Loucy (cell line): ENCODE results near the gene IER3.
A peak's percentile ranks its signal among the peaks of the same experiment; 100 is the strongest.

Source experiments
- H2AFZ ChIP-seq: fragments of 200-600 bp; sonication (generic); 2 replicates; pipeline ENCODE4 v1.6.0; 2016; ENCODE audit warnings: antibody characterized with exemption, mild to moderate bottlenecking, low read length, moderate library complexity
- H3F3A ChIP-seq: fragments of 200-600 bp; 2 replicates; pipeline ENCODE4 v1.6.0; 2016; ENCODE audit warnings: antibody characterized with exemption, low read depth, mild to moderate bottlenecking
- H3K27me3 ChIP-seq: fragments of 200-600 bp; sonication (generic); 2 replicates; pipeline ENCODE4 v1.6.1; 2014; ENCODE audit warnings: low read length, mild to moderate bottlenecking; ENCODE audit not compliant: insufficient read depth, poor library complexity, severe bottlenecking
- H3K36me3 ChIP-seq: fragments of 200-600 bp; sonication (generic); 2 replicates; pipeline ENCODE4 v1.6.1; 2016; ENCODE audit warnings: low read length; ENCODE audit not compliant: insufficient read depth
- H3K4me1 ChIP-seq: fragments of 200-600 bp; sonication (generic); 2 replicates; pipeline ENCODE4 v1.5.1; 2014; ENCODE audit warnings: low read length, mild to moderate bottlenecking; ENCODE audit not compliant: insufficient read depth, poor library complexity, severe bottlenecking
- H3K4me2 ChIP-seq: fragments of 200-600 bp; sonication (generic); 2 replicates; pipeline ENCODE4 v1.6.0; 2014; ENCODE audit warnings: antibody characterized with exemption, low read length, low read depth, mild to moderate bottlenecking; ENCODE audit not compliant: poor library complexity, severe bottlenecking
- H3K4me3 ChIP-seq: fragments of 200-600 bp; sonication (generic); 2 replicates; pipeline ENCODE4 v1.5.1; 2014; ENCODE audit warnings: low read length, mild to moderate bottlenecking, mixed read lengths; ENCODE audit not compliant: poor library complexity, severe bottlenecking
- H3K79me2 ChIP-seq: fragments of 200-600 bp; sonication (generic); 2 replicates; pipeline ENCODE4 v1.6.1; 2014; ENCODE audit warnings: low read length; ENCODE audit not compliant: insufficient read depth
- H3K9ac ChIP-seq: fragments of 200-600 bp; sonication (generic); 2 replicates; pipeline ENCODE4 v1.6.0; 2014; ENCODE audit warnings: mild to moderate bottlenecking, low read depth, low read length, moderate library complexity; ENCODE audit not compliant: poor library complexity, severe bottlenecking
- H3K9me2 ChIP-seq: fragments of 200-600 bp; sonication (generic); replicated peaks from 2 replicates; pipeline ENCODE4 v1.6.1; 2016; ENCODE audit warnings: low read depth, low read length, mixed read lengths
- H3K9me3 ChIP-seq: fragments of 200-600 bp; sonication (generic); 2 replicates; pipeline ENCODE4 v1.6.1; 2014; ENCODE audit warnings: mild to moderate bottlenecking, antibody characterized with exemption, low read length, low read depth; ENCODE audit not compliant: insufficient read depth
- H4K20me1 ChIP-seq: fragments of 200-600 bp; sonication (generic); 2 replicates; pipeline ENCODE4 v1.6.0; 2014; ENCODE audit warnings: antibody characterized with exemption, low read length, mild to moderate bottlenecking; ENCODE audit not compliant: insufficient read depth, poor library complexity, severe bottlenecking
- EZH2phosphoT487 ChIP-seq: fragments of 200-600 bp; IDR thresholded peaks from 2 replicates; pipeline ENCODE4 v1.6.1; 2018; ENCODE audit warnings: antibody characterized with exemption, mild to moderate bottlenecking, moderate library complexity, borderline replicate concordance
- TF ChIP-seq, protein P1 (sequence below): fragments of 200-600 bp; sonication (generic); conservative IDR thresholded peaks from 2 replicates; pipeline ENCODE4 v1.5.1; 2014; ENCODE audit warnings: mild to moderate bottlenecking, antibody characterized with exemption, low read length

Gene IER3

GRCh38 chr6:30730601-30731435, 13.5 kb downstream of the IER3 start:
- Histone ChIP-seq H3K36me3 (peaks cover 28% of the 10 kb centered on the region; the same call in 1 of the 2 replicates), H3K79me2 (peaks cover 25% of the 10 kb centered on the region), H3K4me2 (peak overlapping the region; percentile 0), H3K4me3 (no peak overlapping the region), H3K9me2 (no peaks in the 10 kb centered on the region), H3K4me1 (peaks cover 5% of the 10 kb centered on the region), H2AFZ (no peak overlapping the region), H3F3A (peaks cover 7% of the 10 kb centered on the region), H3K9ac (no peak overlapping the region), H3K27me3 (no peaks in the 10 kb centered on the region), H3K9me3 (no peaks in the 10 kb centered on the region), H4K20me1 (peaks cover 29% of the 10 kb centered on the region)
- TF ChIP-seq EZH2phosphoT487 = no peak
- TF ChIP-seq, protein P1, sequence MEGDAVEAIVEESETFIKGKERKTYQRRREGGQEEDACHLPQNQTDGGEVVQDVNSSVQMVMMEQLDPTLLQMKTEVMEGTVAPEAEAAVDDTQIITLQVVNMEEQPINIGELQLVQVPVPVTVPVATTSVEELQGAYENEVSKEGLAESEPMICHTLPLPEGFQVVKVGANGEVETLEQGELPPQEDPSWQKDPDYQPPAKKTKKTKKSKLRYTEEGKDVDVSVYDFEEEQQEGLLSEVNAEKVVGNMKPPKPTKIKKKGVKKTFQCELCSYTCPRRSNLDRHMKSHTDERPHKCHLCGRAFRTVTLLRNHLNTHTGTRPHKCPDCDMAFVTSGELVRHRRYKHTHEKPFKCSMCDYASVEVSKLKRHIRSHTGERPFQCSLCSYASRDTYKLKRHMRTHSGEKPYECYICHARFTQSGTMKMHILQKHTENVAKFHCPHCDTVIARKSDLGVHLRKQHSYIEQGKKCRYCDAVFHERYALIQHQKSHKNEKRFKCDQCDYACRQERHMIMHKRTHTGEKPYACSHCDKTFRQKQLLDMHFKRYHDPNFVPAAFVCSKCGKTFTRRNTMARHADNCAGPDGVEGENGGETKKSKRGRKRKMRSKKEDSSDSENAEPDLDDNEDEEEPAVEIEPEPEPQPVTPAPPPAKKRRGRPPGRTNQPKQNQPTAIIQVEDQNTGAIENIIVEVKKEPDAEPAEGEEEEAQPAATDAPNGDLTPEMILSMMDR = peak; percentile 68

- Histone ChIP-seq H4K20me1 (peaks cover 53% of the 10 kb centered on the region), H3K9me2 (no peaks in the 10 kb centered on the region), H3K4me2 (no peak overlapping the region), H3K4me3 (no peak overlapping the region), H3K79me2 (peaks cover 49% of the 10 kb centered on the region), H3K9ac (no peak overlapping the region), H3K9me3 (no peaks in the 10 kb centered on the region), H3K36me3 (peaks cover 56% of the 10 kb centered on the region), H3F3A (peaks cover 22% of the 10 kb centered on the region), H2AFZ (no peak overlapping the region), H3K27me3 (no peaks in the 10 kb centered on the region), H3K4me1 (peaks cover 23% of the 10 kb centered on the region)
- TF ChIP-seq EZH2phosphoT487 = no peak
- TF ChIP-seq, protein P1 = peak; percentile 20; the same call in 1 of the 2 replicates
Observed at GRCh38 chr6:30727920-30728553, 16.3 kb downstream of the IER3 start.

DNA sequence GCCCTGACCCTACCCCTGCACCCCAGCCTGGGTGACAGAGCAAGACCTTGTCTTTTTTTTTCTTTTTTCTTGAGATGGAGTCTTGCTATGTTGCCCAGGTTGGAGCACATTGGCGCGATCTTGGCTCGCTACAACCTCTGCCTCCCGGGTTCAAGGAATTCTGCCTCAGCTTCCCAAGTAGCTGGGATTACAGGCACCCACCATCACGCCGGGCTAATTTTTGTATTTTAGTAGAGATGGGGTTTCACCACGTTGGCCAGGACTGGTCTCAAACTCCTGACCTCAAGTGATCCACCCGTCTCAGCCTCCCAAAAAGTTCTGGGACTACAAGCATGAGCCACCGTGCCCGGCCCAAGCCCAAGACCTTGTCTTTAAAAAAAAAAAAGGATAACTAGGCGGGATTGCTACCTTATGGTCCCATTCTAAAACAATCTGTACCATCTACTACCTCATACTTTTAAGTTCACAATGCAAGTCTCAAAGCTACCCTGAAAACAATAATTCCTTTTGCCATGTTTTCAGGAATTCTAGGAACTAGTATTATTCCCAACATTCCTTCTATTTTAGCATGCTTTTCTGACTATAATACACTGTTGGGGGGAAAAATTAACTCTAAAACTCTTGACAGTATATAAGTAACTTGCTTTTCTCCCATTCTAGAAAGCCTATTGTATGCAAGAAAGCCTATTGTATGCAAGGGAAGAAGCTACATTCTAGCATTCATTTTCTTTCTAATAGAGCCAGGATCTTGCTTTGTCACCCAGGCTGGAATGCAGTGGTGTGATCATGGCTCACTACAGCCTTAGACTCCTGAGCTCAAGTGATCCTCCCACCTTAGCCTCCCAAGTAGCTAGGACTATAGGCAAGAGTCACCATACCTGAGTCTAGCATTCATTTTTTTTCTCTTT, 17.6 kb downstream of the IER3 start:
- Histone ChIP-seq H3K79me2 (peaks cover 62% of the 10 kb centered on the region), H3K9me3 (no peaks in the 10 kb centered on the region), H3K36me3 (peaks cover 66% of the 10 kb centered on the region), H4K20me1 (peaks cover 64% of the 10 kb centered on the region), H2AFZ (no peak overlapping the region), H3K4me1 (peaks cover 27% of the 10 kb centered on the region), H3K27me3 (peaks cover 2% of the 10 kb centered on the region), H3K9me2 (no peaks in the 10 kb centered on the region), H3K4me2 (no peak overlapping the region), H3F3A (peaks cover 22% of the 10 kb centered on the region), H3K4me3 (no peak overlapping the region), H3K9ac (no peak overlapping the region)
- TF ChIP-seq, protein P1 = no peak
- TF ChIP-seq EZH2phosphoT487 = no peak
